KG1 (cell line): Measurements from ENCODE around the gene TAF9.
A peak's percentile ranks its signal among the peaks of the same experiment; 100 is the strongest.
"Not testable (repeated sequence)": the region's sequence is repeated elsewhere in the genome, so short reads cannot be mapped to it uniquely, and the experiment has no call there.

Experiments
- DNase-seq: peaks from one replicate; lab custom pipeline; 2025; lab: John Stamatoyannopoulos, UW

TAF9 gene

DNA sequence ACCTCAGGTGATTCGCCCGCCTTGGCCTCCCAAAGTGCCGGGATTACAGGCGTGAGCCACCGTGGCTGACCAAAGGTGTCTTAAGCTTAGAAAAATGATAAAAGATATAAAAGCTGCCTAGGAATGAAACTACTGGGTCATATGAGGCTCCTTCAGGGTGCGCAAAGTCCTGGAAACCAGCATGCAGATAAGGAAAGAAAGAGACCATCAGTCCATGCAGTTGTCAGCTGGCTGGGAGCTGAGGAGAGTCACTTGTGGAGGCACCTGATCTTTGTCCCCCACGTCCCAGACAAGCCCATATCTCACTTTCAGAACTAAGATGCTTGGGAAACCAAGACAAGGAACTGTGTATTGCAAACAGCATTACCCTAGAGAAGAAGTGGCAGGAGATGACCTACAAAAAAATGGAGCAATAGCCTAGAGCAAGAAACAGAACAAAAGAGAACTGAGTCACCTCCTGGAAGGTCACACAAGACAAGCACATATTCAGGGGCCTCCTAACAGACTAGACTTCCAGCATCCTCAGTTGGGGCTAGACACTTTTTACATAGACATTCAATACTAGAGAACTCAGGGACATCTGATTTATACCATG is 33.9 kb downstream of the TAF9 start:
- DNase-seq, result no peak

GRCh38 chr5:69334793-69335268 is 34.5 kb downstream of the TAF9 start:
- peak; percentile 10 for DNase-seq

DNA sequence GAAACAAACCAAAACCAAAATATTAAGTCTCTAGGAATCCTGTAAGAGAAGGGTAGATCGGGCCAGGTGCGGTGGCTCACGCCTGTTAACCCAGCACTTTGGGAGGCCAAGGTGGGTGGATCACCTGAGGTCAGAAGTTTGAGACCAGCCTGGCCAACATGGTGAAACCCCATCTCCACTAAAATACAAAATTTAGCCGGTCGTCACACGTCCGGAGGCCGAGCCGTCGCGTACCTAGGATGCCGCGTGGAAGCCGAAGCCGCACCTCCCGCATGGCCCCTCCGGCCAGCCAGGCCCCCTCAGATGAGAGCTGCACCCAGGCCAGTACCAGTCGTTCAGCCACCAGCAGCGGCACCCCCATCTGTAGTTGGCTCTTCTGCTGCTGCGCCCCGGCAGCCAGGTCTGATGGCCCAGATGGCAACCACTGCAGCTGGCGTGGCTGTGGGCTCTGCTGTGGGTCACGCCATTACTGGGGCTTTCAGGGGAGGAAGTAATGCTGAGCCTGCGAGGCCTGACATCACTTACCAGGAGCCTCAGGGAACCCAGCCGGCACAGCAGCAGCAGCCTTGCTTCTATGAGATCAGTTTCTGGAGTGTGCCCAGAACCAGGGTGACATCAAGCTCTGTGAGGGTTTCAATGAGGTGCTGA is 35.5 kb downstream of the TAF9 start:
- DNase-seq, result not testable (repeated sequence)

DNA sequence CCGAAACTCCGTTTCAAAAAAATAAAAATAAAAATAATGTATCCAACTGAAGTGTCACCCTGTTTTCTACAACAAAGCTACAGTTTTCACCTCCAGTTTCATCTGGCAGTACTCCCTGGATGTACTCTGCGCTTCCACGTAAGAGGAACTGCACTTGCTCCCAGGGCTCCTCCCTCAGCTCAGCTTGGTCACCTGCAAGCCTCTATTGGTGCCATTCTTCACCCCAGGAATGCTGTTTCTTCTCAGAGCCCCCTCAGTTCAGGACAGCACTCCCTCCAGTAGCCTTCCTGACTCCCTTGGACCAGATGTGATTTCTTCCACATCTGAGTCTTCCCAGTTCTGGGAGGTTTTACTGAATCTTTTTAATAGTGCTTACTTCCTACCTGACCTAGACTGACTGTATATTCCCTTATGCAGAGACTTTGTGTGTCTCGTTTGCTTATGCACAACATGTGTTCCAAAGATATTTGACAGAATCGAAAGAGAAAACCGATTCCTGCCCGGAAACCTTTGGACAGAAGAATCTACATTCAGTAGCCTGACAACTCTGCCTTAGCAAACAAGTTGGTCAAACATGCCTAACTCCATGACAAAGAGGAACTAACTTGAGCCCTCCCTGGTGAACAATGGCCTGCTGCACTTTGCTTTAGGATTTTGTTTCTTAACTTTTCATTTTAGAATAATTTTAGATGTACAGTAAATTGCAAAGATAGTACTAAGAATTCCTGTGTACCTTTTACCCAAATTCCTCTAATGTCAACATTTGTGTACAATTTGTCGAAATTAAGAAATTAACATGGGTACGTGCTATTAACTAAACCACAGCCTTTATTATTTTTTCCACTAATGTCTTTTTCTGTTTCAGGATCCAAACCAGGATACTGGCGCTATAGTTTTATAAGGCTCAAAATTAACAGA is 37.5 kb downstream of the TAF9 start:
- DNase-seq, result peak; percentile 54

GRCh38 chr5:69329905-69330489 is 39.3 kb downstream of the TAF9 start:
- DNase-seq, result no peak

- DNase-seq, result no peak
Observed at GRCh38 chr5:69326365-69326764, 43.0 kb downstream of the TAF9 start.

- no peak for DNase-seq
Observed at GRCh38 chr5:69317391-69317790, 51.9 kb downstream of the TAF9 start.

DNA sequence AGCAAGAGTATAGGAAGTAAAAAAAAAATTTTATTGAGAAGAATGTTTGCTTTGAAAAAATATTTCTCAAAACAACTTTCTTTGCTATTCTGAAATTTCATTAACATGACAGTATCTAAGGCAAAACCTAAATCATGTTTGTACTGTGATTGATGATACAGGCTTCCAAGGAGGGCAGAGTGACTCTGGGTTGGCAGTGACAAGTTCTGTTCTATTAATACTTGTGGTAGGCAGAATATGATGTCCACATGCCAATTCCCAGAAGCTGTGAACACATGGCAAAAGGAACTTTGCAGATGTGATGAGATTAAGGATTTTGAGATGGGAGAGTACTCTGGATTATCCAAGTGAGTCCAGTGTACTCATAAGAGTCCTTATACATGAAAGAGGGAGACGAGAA is 53.3 kb downstream of the TAF9 start:
- DNase-seq, result no peak
